Skeletal muscle satellite cell (primary cell): ENCODE measurements around the gene TMEM145. TPM values are rescaled to one million over a fixed set of nuclear protein-coding genes. Genes with fewer than 3 reads are reported as not detected.

ENCODE experiments used
- small RNA-seq: library from RNA; depleted of rRNA; stranded (forward); fragments of <200 nt; gene quantifications from one replicate; pipeline ENCODE3, GENCODE V24; 2012

The TMEM145 gene

Small RNA genes within 50 kb of the gene (small RNA-seq; reads per million reads assigned to genes)
- gene MIR8077: not detected
